Tibial nerve (tissue), 4 donors: ENCODE measurements around the gene TCF4.

Experiments
- CTCF ChIP-seq, 5 experiments: fragments of 200-600 bp in 3 of 5; fragments of 450-650 bp in 2 of 5; sonication (generic) in 3 of 5; IDR thresholded peaks; one replicate each; pipeline ENCODE4 v1.5.1; 2016 to 2019; ENCODE audit warnings: antibody characterized with exemption in 5 of 5, mild to moderate bottlenecking in 3 of 5, moderate library complexity in 2 of 5
- EP300 ChIP-seq, 2 donors: sonication (generic); formaldehyde crosslinking; IDR thresholded peaks; one replicate each; pipeline ENCODE4 v1.6.1; 2017; ENCODE audit warnings: antibody characterized with exemption in 2 of 2, mild to moderate bottlenecking in 1 of 2
- POLR2A ChIP-seq, 2 donors: fragments of 450-650 bp; IDR thresholded peaks; one replicate each; pipeline ENCODE4 v1.6.1; 2017; ENCODE audit warnings: antibody characterized with exemption in 2 of 2, mild to moderate bottlenecking in 2 of 2, moderate library complexity in 2 of 2

GRCh38 chr18:55415258-55415871 lies 172.6 kb downstream of the TCF4 start:
- TF ChIP-seq CTCF (IDR thresholded peaks at IDR 0.05): peak; percentile 73 to 86 (median 82)
- peak in 1 of 2 donors; percentile 49 for TF ChIP-seq EP300 (IDR thresholded peaks at IDR 0.05)
- no peak for TF ChIP-seq POLR2A (IDR thresholded peaks at IDR 0.05)
